Upper lobe of left lung (tissue), 4 donors: ENCODE results near the gene IL16.

Experiments used
- EP300 ChIP-seq, 4 donors: sonication (generic); formaldehyde crosslinking; IDR thresholded peaks; one replicate each; pipeline ENCODE4 v1.5.1; 2017; ENCODE audit warnings: antibody characterized with exemption in 4 of 4, control low read depth in 2 of 4
- POLR2A ChIP-seq, 4 donors: fragments of 450-650 bp; IDR thresholded peaks; one replicate each; pipeline ENCODE4 v1.5.1; 2016 to 2017; ENCODE audit warnings: antibody characterized with exemption in 4 of 4, mild to moderate bottlenecking in 2 of 4
- POLR2AphosphoS5 ChIP-seq, 2 donors: sonication (generic); formaldehyde crosslinking; IDR thresholded peaks; one replicate each; pipeline ENCODE4 v1.5.1; 2017; ENCODE audit warnings: antibody characterized with exemption in 2 of 2
- TF ChIP-seq, protein P1 (sequence below), 6 experiments: fragments of 450-650 bp in 4 of 6; fragments of 200-600 bp in 2 of 6; sonication (generic) in 2 of 6; IDR thresholded peaks; one replicate each; pipeline ENCODE4 v1.5.1; 2016 to 2019; ENCODE audit warnings: antibody characterized with exemption in 6 of 6

DNA sequence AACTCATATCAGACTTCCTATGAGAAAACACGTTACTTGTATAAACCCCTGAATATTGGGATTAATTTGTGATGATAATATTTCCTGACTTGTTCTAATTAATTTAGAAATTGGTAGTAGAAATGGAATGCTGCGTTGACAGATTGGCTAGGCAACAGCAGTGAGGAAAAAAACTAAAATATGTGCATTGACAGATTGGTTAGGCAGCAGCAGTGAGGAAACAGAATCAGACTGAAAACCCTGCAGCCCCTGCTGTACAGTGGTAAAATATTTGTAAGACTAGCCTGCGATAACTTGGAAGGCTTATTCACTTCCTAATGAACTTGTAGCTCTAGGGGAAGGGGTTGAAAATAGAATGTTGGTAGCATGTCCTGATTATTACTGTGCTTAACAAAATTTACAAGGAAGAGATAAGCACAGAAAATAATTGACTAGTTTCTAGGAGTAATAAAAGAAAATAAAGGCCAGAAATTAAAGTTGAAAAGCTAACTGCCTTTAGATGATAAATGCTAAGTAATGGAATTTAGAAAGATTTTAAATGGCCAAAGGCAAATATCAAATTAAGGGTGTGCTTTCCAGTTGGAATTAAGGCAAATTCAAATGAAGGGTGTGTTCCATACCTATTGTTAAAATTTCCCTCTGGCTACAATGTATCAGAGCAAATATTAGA, 29.9 kb upstream of the IL16 start:
- TF ChIP-seq, protein P1, sequence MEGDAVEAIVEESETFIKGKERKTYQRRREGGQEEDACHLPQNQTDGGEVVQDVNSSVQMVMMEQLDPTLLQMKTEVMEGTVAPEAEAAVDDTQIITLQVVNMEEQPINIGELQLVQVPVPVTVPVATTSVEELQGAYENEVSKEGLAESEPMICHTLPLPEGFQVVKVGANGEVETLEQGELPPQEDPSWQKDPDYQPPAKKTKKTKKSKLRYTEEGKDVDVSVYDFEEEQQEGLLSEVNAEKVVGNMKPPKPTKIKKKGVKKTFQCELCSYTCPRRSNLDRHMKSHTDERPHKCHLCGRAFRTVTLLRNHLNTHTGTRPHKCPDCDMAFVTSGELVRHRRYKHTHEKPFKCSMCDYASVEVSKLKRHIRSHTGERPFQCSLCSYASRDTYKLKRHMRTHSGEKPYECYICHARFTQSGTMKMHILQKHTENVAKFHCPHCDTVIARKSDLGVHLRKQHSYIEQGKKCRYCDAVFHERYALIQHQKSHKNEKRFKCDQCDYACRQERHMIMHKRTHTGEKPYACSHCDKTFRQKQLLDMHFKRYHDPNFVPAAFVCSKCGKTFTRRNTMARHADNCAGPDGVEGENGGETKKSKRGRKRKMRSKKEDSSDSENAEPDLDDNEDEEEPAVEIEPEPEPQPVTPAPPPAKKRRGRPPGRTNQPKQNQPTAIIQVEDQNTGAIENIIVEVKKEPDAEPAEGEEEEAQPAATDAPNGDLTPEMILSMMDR (IDR thresholded peaks at IDR 0.05): no peak
- no peak for TF ChIP-seq POLR2A (IDR thresholded peaks at IDR 0.05)
- no peak for TF ChIP-seq POLR2AphosphoS5 (IDR thresholded peaks at IDR 0.05)
- TF ChIP-seq EP300 (IDR thresholded peaks at IDR 0.05): no peak
